Calu3 (cell line): ENCODE measurements around the gene FGF14. TPM values are rescaled to one million over a fixed set of nuclear protein-coding genes. Genes with fewer than 3 reads are reported as not detected.

Source experiments
- BruUV-seq: library from RNA; stranded (reverse); fragments of 400-500 nt; replicated peaks from 2 replicates; lab custom pipeline; 2021; lab: Mats Ljungman, UMichigan
- CTCF ChIA-PET: fragments of 300-600 bp; sonication (Branson Sonifier 250); formaldehyde crosslinking; loops from one replicate; lab custom pipeline; 2022; ENCODE audit warnings: antibody characterized with exemption; lab: Charles Lee
- DNase-seq: peaks from one replicate; pipeline ENCODE4 v3.0.0; 2022
- H3K27ac Mint-ChIP-seq: one replicate; pipeline ENCODE4 v1.8.0; 2022; ENCODE audit warnings: mixed read lengths; ENCODE audit not compliant: unreplicated experiment
- H3K27me3 Mint-ChIP-seq: one replicate; pipeline ENCODE4 v1.8.0; 2022; ENCODE audit warnings: mixed read lengths; ENCODE audit not compliant: unreplicated experiment
- H3K36me3 Mint-ChIP-seq: one replicate; pipeline ENCODE4 v1.8.0; 2022; ENCODE audit warnings: mild to moderate bottlenecking, moderate library complexity, mixed read lengths; ENCODE audit not compliant: insufficient read depth, unreplicated experiment
- H3K4me1 Mint-ChIP-seq: one replicate; pipeline ENCODE4 v1.8.0; 2022; ENCODE audit warnings: mild to moderate bottlenecking, low read depth, mixed read lengths; ENCODE audit not compliant: unreplicated experiment
- H3K4me3 Mint-ChIP-seq: one replicate; pipeline ENCODE4 v1.8.0; 2022; ENCODE audit warnings: mild to moderate bottlenecking, low read depth, moderate library complexity, mixed read lengths; ENCODE audit not compliant: unreplicated experiment
- H3K9me3 Mint-ChIP-seq: one replicate; pipeline ENCODE4 v1.8.0; 2022; ENCODE audit warnings: low read depth, mixed read lengths; ENCODE audit not compliant: unreplicated experiment
- intact Hi-C: fragments of 100-400 bp; cut with micrococcal nuclease; formaldehyde crosslinking; loops from one replicate; pipeline ENCODE4 v1.10.0; 2022; ENCODE audit not compliant: unreplicated experiment
- total RNA-seq: library from RNA; stranded (reverse); gene quantifications from 2 replicates; pipeline ENCODE4 v1.2.3, GENCODE V29; 2022
- TF ChIP-seq, protein P1 (sequence below): fragments of 200-600 bp; IDR thresholded peaks from one replicate; pipeline ENCODE4 v1.8.0; 2022; ENCODE audit warnings: antibody characterized with exemption; ENCODE audit not compliant: unreplicated experiment

The FGF14 gene
- total RNA-seq, 1 experiment from 2014 or later, result 0.21 TPM

DNA sequence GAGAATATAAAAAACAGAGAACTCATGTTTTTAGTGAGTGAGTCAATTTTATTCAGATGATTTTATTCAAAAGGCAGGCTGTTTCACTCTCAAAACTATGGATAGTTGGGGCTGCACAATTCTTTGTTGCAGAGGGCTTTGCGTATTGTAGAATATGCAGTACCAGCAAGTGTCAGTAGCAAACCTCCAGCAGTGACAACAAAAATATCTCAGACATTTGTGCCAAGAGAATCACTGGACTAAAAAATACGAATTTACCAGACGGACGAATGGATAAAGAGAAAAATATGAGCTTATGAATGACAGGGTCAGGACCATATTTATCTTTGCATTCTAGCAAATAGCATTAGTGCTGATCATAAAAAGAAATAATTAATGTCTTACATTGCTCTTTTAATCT lies 359.1 kb downstream of the FGF14 start:
- BruUV-seq, result no TSS peak
- H3K27ac Mint-ChIP-seq, result no peak overlapping the region
- H3K27me3 Mint-ChIP-seq, result no peaks in the 10 kb centered on the region
- CTCF ChIA-PET, result no interaction called here
- H3K4me1 Mint-ChIP-seq, result no peaks in the 10 kb centered on the region
- no peaks in the 10 kb centered on the region for H3K36me3 Mint-ChIP-seq
- no peak for DNase-seq
- intact Hi-C loops, result no loop called here
- TF ChIP-seq, protein P1, sequence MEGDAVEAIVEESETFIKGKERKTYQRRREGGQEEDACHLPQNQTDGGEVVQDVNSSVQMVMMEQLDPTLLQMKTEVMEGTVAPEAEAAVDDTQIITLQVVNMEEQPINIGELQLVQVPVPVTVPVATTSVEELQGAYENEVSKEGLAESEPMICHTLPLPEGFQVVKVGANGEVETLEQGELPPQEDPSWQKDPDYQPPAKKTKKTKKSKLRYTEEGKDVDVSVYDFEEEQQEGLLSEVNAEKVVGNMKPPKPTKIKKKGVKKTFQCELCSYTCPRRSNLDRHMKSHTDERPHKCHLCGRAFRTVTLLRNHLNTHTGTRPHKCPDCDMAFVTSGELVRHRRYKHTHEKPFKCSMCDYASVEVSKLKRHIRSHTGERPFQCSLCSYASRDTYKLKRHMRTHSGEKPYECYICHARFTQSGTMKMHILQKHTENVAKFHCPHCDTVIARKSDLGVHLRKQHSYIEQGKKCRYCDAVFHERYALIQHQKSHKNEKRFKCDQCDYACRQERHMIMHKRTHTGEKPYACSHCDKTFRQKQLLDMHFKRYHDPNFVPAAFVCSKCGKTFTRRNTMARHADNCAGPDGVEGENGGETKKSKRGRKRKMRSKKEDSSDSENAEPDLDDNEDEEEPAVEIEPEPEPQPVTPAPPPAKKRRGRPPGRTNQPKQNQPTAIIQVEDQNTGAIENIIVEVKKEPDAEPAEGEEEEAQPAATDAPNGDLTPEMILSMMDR, result no peak
- H3K9me3 Mint-ChIP-seq, result no peaks in the 10 kb centered on the region
- no peak overlapping the region for H3K4me3 Mint-ChIP-seq

DNA sequence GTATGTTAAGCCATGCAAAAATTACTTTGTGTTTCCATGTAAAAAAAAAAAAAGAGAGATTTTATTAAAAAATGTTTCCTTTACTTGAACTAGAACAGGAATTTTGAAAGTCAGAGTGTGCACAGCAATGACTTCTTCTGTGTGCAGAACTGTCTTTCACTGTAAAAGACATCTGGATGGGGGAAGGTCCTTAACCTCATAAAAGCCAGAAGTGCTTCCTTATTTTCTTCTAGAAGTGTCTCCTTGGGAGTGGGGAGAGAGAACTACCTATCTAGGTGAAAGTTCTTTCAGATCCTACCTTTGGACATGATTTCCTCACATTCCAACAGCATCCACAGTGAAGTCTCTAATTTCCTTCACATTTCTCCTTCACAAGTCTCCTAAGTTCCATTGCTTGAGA lies 360.3 kb downstream of the FGF14 start:
- DNase-seq, result no peak
- Mint-ChIP-seq H3K27me3 (no peaks in the 10 kb centered on the region), H3K4me1 (no peaks in the 10 kb centered on the region), H3K9me3 (no peaks in the 10 kb centered on the region), H3K36me3 (no peaks in the 10 kb centered on the region), H3K27ac (no peak overlapping the region), H3K4me3 (no peak overlapping the region)
- no TSS peak for BruUV-seq
- CTCF ChIA-PET, result no interaction called here
- intact Hi-C loops, result no loop called here
- TF ChIP-seq, protein P1, result no peak

DNA sequence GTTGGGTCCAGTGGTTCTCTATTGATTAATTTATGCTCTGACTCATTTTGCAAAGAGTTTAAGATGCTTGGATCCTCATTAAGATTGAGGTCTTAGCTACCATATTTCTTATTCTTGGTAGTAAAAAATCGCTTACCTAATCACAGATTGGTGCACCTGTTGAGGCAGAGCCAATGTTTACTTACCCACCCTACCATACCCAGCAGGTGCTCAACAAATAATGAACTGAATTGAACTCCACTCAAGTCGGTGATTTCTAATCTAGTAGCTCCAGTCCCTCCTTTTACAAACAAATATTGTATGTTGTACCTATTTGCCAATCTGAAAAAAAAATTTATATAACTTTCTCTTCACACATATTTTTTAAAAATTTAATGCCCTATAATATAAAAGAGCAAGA lies 361.0 kb downstream of the FGF14 start:
- Mint-ChIP-seq H3K4me1 (no peaks in the 10 kb centered on the region), H3K27ac (no peak overlapping the region), H3K9me3 (no peaks in the 10 kb centered on the region), H3K36me3 (no peaks in the 10 kb centered on the region), H3K27me3 (no peaks in the 10 kb centered on the region), H3K4me3 (no peak overlapping the region)
- TF ChIP-seq, protein P1, result no peak
- no TSS peak for BruUV-seq
- intact Hi-C loops, result no loop called here
- no peak for DNase-seq
- CTCF ChIA-PET, result no interaction called here

DNA sequence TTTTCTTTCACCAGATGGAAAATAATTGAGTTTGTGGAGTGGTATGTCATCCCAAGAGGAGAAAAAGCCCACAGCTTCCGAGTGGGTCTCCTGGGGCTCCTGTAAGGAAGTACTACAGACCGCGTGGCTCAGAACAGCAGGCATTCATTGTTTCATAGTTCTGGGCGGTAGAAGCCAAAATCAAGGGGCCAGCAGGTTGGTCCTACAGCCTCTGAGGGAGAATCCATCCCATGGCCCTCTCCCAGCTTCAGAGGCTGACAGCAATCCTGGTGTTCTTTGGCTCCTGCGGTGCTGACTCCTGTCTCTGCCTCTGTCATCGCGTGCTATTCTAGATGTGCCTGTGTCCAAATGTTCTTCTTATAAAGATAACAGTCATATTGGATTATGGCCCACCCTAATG lies 362.6 kb downstream of the FGF14 start:
- H3K4me1 Mint-ChIP-seq, result no peaks in the 10 kb centered on the region
- TF ChIP-seq, protein P1, result no peak
- H3K27ac Mint-ChIP-seq, result no peak overlapping the region
- no peaks in the 10 kb centered on the region for H3K36me3 Mint-ChIP-seq
- intact Hi-C loops, result no loop called here
- H3K9me3 Mint-ChIP-seq, result no peaks in the 10 kb centered on the region
- H3K27me3 Mint-ChIP-seq, result no peaks in the 10 kb centered on the region
- CTCF ChIA-PET, result no interaction called here
- no peak overlapping the region for H3K4me3 Mint-ChIP-seq
- no peak for DNase-seq
- no TSS peak for BruUV-seq
